ENCODE measurements around the gene MAP6. TPM values are rescaled to one million over a fixed set of nuclear protein-coding genes. Genes with fewer than 3 reads are reported as not detected.

MAP6 gene
- total RNA-seq (2022; extraction: Qiagen RNA extraction) = 1.4 to 2.3 TPM (median 1.7 TPM) in 5 replicates

GRCh38 chr11:75668451-75669297 lies at the start of gene MAP6:
Gene MAP6, minus strand, starts transcription at chr11:75669038. Its CDS starts 669 bp downstream, at chr11:75668369.

GRCh38 chr11:75717608-75718418 lies 49.0 kb upstream of the MAP6 start, which contains the start of gene MOGAT2:
Gene MOGAT2, plus strand, starts transcription at chr11:75717838. Its CDS starts 51 bp downstream, at chr11:75717889.

GRCh38 chr11:75562048-75562835 lies 106.6 kb downstream of the MAP6 start, which contains the start of gene SERPINH1:
Gene SERPINH1, plus strand, starts transcription at chr11:75562253. Its CDS starts 4,097 bp downstream, at chr11:75566350.

Other genes with a start within 250 kb of the MAP6 start
- 0.87 to 1.3 TPM (median 0.98 TPM) in 5 replicates for gene KLHL35, start 235.8 kb downstream of the MAP6 start, total RNA-seq (2022; extraction: Qiagen RNA extraction)
- gene GDPD5, start 143.1 kb downstream of the MAP6 start, total RNA-seq (2022; extraction: Qiagen RNA extraction) = 7.0 to 14.7 TPM (median 12.1 TPM) in 5 replicates
- 63.3 to 93.2 TPM (median 84.5 TPM) in 5 replicates for gene SERPINH1, start 106.8 kb downstream of the MAP6 start, total RNA-seq (2022; extraction: Qiagen RNA extraction)
- 0.05 to 0.09 TPM in 2 of 5 replicates, not detected in the others for gene MOGAT2, start 48.8 kb upstream of the MAP6 start, total RNA-seq (2022; extraction: Qiagen RNA extraction)
- gene DGAT2, start 99.7 kb upstream of the MAP6 start, total RNA-seq (2022; extraction: Qiagen RNA extraction) = 1.2 to 1.9 TPM (median 1.5 TPM) in 5 replicates
- 9.9 to 12.1 TPM (median 11.0 TPM) in 5 replicates for gene UVRAG, start 146.2 kb upstream of the MAP6 start, total RNA-seq (2022; extraction: Qiagen RNA extraction)

Data from A549 treated with dexamethasone at 1 μM for 4 hours (cell line).